ENCODE measurements around the gene GAPDH.

GAPDH gene

DNA sequence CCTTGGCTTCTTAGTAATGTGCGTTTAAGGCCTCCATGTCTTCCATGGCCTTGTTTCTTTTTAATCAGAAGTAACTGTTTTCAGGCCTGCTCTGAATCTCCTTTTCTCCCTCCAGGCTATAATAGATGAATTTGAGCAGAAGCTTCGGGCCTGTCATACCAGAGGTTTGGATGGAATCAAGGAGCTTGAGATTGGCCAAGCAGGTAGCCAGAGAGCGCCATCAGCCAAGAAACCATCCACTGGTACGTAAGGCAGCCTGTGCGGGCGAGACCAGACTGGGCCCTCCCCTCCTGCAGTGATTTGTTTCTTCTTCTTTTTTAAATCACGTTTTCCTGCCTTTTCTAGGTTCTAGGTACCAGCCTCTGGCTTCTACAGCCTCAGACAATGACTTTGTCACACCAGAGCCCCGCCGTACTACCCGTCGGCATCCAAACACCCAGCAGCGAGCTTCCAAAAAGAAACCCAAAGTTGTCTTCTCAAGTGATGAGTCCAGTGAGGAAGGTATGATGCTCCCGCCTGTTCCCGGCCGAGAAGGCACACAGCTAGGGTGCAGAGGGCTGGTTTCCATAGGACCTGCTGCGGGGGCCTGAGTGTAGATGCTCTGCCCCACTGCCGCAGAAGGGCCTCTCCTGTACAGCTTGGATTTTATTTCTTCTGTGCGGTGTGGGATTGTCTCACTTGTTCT is 3.6 kb upstream of the GAPDH start:
- DNase-seq = no peak

DNA sequence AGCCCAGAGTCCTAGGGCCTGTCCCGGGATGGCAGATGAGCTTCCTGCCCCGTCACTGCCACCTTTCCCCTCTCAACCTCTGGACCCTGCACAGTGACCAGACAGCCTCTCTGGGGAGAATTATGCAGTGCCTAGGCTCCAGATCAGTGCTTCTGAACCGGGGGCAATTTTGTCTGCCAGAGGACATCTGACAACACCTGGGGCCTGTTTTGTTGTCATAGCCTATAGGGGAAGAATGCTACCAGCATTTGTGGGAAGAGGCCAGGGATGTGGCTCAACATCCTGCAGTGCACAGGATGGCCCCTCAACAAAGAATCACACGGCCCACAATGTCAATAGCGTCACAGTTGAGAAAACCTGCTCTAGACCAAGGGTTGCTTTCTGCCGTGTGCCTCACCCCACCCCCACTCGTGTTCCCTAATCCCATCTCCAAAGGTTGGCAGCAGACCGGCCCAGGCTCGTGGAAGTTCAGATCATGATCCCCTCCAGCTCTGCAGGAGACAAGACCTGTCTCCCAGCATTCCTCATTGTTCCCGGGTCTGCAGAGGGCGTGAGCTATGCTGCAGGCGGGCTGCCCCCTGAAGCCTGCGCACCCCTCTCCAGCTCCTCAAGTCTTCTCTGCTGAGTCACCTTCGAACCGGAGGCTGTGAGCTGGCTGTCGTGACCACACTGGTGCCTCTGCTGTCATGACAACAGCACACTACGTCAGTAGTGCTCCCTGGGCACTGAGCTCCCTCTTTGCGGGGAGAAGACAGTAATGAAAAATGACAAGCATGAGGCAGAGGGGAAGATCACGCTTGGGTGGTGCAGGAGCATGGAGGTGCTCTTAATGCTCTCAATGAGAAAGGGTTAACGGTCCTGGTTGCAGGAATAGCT is 2.0 kb upstream of the GAPDH start:
- DNase-seq = no peak

GRCh38 chr12:6532927-6533652 is 1.2 kb upstream of the GAPDH start:
- peak; percentile 61 to 65 for DNase-seq

GRCh38 chr12:6533653-6533922 is 729 bp upstream of the GAPDH start:
- DNase-seq = no peak

DNA sequence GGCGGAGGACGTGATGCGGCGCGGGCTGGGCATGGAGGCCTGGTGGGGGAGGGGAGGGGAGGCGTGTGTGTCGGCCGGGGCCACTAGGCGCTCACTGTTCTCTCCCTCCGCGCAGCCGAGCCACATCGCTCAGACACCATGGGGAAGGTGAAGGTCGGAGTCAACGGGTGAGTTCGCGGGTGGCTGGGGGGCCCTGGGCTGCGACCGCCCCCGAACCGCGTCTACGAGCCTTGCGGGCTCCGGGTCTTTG is 303 bp downstream of the GAPDH start:
- DNase-seq = peak in 1 of 2 experiments; percentile 83

- peak; percentile 42 to 58 for DNase-seq
Observed at GRCh38 chr12:6534945-6535696, 804 bp downstream of the GAPDH start.

DNA sequence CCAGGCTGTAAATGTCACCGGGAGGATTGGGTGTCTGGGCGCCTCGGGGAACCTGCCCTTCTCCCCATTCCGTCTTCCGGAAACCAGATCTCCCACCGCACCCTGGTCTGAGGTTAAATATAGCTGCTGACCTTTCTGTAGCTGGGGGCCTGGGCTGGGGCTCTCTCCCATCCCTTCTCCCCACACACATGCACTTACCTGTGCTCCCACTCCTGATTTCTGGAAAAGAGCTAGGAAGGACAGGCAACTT is 1.3 kb downstream of the GAPDH start:
- DNase-seq = no peak

DNA sequence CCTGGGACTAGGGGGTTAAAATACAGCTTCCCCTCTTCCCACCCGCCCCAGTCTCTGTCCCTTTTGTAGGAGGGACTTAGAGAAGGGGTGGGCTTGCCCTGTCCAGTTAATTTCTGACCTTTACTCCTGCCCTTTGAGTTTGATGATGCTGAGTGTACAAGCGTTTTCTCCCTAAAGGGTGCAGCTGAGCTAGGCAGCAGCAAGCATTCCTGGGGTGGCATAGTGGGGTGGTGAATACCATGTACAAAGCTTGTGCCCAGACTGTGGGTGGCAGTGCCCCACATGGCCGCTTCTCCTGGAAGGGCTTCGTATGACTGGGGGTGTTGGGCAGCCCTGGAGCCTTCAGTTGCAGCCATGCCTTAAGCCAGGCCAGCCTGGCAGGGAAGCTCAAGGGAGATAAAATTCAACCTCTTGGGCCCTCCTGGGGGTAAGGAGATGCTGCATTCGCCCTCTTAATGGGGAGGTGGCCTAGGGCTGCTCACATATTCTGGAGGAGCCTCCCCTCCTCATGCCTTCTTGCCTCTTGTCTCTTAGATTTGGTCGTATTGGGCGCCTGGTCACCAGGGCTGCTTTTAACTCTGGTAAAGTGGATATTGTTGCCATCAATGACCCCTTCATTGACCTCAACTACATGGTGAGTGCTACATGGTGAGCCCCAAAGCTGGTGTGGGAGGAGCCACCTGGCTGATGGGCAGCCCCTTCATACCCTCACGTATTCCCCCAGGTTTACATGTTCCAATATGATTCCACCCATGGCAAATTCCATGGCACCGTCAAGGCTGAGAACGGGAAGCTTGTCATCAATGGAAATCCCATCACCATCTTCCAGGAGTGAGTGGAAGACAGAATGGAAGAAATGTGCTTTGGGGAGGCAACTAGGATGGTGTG is 1.9 kb downstream of the GAPDH start:
- no peak for DNase-seq

- no peak for DNase-seq
Observed at GRCh38 chr12:6536894-6537579, 2.7 kb downstream of the GAPDH start.

DNA sequence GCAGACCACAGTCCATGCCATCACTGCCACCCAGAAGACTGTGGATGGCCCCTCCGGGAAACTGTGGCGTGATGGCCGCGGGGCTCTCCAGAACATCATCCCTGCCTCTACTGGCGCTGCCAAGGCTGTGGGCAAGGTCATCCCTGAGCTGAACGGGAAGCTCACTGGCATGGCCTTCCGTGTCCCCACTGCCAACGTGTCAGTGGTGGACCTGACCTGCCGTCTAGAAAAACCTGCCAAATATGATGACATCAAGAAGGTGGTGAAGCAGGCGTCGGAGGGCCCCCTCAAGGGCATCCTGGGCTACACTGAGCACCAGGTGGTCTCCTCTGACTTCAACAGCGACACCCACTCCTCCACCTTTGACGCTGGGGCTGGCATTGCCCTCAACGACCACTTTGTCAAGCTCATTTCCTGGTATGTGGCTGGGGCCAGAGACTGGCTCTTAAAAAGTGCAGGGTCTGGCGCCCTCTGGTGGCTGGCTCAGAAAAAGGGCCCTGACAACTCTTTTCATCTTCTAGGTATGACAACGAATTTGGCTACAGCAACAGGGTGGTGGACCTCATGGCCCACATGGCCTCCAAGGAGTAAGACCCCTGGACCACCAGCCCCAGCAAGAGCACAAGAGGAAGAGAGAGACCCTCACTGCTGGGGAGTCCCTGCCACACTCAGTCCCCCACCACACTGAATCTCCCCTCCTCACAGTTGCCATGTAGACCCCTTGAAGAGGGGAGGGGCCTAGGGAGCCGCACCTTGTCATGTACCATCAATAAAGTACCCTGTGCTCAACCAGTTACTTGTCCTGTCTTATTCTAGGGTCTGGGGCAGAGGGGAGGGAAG is 3.5 kb downstream of the GAPDH start:
- DNase-seq = peak; percentile 52 to 80

DNA sequence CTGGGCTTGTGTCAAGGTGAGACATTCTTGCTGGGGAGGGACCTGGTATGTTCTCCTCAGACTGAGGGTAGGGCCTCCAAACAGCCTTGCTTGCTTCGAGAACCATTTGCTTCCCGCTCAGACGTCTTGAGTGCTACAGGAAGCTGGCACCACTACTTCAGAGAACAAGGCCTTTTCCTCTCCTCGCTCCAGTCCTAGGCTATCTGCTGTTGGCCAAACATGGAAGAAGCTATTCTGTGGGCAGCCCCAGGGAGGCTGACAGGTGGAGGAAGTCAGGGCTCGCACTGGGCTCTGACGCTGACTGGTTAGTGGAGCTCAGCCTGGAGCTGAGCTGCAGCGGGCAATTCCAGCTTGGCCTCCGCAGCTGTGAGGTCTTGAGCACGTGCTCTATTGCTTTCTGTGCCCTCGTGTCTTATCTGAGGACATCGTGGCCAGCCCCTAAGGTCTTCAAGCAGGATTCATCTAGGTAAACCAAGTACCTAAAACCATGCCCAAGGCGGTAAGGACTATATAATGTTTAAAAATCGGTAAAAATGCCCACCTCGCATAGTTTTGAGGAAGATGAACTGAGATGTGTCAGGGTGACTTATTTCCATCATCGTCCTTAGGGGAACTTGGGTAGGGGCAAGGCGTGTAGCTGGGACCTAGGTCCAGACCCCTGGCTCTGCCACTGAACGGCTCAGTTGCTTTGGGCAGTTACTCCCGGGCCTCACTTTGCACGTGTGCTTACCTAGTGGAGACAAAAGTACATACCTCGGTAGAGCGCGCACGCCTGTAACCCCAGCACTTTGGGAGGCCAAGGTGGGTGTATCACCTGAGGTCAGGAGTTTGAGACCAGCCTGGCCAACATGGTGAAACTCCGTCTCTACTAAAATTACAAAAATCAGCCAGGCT is 4.3 kb downstream of the GAPDH start:
- no peak for DNase-seq

DNA sequence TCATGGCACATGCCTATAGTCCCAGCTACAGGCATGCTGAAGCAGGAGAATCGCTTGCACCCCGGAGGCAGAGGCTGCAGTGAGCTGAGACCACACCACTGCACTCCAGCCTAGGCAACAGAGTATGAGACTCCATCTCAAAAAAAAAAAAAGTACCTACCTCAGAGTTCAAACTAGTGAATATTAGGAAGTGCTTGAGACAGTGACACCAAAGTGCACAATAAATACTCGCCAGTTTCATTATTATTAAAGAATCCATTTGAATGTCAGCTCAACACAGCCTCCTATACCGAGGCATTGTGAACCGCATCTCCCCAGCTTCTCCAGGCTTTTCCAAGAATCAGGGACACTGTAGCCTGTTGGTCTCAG is 5.0 kb downstream of the GAPDH start:
- DNase-seq = no peak

DNA sequence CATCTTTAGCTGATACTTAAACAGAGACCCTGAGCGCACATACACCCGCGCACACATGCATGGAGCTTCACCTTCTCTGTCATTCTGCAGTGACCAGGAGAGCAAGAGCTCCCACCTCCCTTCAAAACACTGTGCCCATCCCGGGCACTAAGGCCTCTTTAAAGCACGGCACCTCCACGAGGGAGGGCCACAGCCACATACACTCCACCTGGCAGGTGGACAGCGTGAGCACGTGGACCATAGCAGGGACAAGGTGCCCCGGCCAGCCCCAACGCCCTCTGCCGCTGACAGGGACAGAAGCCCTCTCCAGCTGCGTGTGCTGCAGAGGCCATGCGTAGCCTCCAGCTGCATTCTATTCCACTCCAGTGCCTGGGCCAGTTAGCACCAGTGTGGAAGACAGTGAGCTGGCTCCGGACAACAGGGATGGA is 5.4 kb downstream of the GAPDH start:
- no peak for DNase-seq

DNA sequence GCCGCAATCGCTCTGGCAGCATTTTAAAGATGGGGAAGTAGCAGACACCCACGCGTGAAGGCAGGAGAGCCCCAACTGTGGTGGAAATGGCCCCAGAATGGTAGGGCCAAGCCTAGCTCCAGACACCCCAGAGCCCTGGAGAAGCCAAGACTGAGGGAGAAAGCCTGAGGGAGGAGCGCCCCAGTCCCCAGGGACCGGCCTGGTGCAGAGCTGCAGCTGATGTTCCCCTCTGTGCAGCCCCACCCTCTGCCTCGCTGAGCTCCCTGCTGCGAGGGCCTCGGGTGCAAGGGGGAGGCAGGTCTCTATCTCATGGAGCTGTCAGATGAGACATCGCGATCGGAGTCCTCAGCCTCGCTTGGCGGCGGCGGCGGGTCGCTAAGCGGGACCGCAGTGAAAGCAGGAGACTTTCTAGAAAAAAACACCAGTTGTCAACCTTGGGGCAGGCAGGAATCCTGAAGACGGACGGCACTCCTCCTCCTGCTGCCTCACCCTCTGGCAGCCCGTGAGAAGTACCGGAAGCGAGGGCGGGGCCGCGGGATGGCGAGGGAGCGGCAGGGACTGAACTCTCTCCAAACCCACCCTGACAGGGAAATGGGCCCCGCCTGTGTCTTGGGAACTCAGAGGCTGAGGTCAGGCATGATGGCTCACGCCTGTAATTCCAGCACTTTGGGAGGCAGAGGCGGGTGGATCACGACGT is 6.0 kb downstream of the GAPDH start:
- DNase-seq = no peak

- no peak for DNase-seq
Observed at GRCh38 chr12:6541371-6542165, 7.3 kb downstream of the GAPDH start.

GRCh38 chr12:6542209-6543009 is 8.1 kb downstream of the GAPDH start:
- no peak for DNase-seq

DNA sequence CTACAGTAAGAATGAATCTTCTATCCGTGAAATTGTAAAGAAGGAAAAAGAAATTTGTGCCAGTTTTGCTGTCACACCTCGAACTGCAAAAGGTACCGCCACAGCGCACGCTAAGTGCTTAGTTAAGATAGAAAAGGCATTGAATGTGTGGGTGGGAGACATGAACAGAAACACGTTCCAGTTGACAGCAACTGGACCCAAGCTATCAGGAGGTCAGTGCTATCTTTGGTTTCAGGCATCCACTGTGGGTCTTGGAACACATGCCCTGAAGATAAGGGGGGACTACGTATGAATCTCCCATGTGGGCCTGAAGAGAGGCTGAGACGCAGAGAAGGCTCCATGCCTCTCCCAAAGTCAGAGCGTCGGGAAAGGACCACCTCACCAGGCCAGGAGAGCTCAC is 11.7 kb downstream of the GAPDH start:
- no peak for DNase-seq

- no peak for DNase-seq
Observed at GRCh38 chr12:6547566-6547965, 13.2 kb downstream of the GAPDH start.
